ENCODE data around the gene TUBA8. TPM values are rescaled to one million over a fixed set of nuclear protein-coding genes. Genes with fewer than 3 reads are reported as not detected.

TUBA8 gene
- total RNA-seq, 1 experiment from 2014 or later, result 0.72 TPM

- peaks cover 26% of the 10 kb centered on the region for H3K27me3 Mint-ChIP-seq (ENCODE audit: low read depth)
- no peak for DNase-seq (ENCODE audit: low spot score)
These were observed 6.9 kb upstream of the TUBA8 start for GRCh38 chr22:18103527-18104269.

GRCh38 chr22:18104566-18104965, 6.0 kb upstream of the TUBA8 start:
- Mint-ChIP-seq H3K36me3 (peaks cover 16% of the 10 kb centered on the region), H3K4me1 (peaks cover 2% of the 10 kb centered on the region), H3K27ac (no peak overlapping the region), H3K9me3 (peaks cover 39% of the 10 kb centered on the region), H3K4me3 (no peak overlapping the region), H3K27me3 (ENCODE audit: low read depth) (peaks cover 35% of the 10 kb centered on the region)
- CTCF ChIA-PET, result no interaction called here
- DNase-seq (ENCODE audit: low spot score) (no peak), ATAC-seq (no peak)
- POLR2A ChIA-PET, result no interaction called here
- no peak for TF ChIP-seq MYBL2 (CRISPR knock-in tag; IDR thresholded peaks at IDR 0.05)
- TF ChIP-seq RELA (CRISPR knock-in tag; IDR thresholded peaks at IDR 0.05; ENCODE audit: borderline replicate concordance), result no peak
- no peak for TF ChIP-seq OVOL2 (CRISPR knock-in tag; IDR thresholded peaks at IDR 0.05; ENCODE audit: borderline replicate concordance)
- no peak for TF ChIP-seq TEAD4 (CRISPR knock-in tag; IDR thresholded peaks at IDR 0.05)
- TF ChIP-seq ZNF671 (CRISPR knock-in tag; IDR thresholded peaks at IDR 0.05), result no peak
- TF ChIP-seq ZNF232 (CRISPR knock-in tag; IDR thresholded peaks at IDR 0.05), result no peak
- TF ChIP-seq USF2 (CRISPR knock-in tag; IDR thresholded peaks at IDR 0.05), result no peak
- TF ChIP-seq ZNF396 (CRISPR knock-in tag; IDR thresholded peaks at IDR 0.05; ENCODE audit: borderline replicate concordance), result no peak
- TF ChIP-seq ELF4 (CRISPR knock-in tag; IDR thresholded peaks at IDR 0.05; ENCODE audit: low read depth), result no peak
- TF ChIP-seq ZNF532 (CRISPR knock-in tag; IDR thresholded peaks at IDR 0.05; ENCODE audit: borderline replicate concordance), result no peak

More at GRCh38 chr22:18103527-18104269, 6.9 kb upstream of the TUBA8 start:
- H3K4me3 Mint-ChIP-seq, result no peak overlapping the region
- TF ChIP-seq ZNF671 (CRISPR knock-in tag; IDR thresholded peaks at IDR 0.05), result no peak
- no peak for TF ChIP-seq TEAD4 (CRISPR knock-in tag; IDR thresholded peaks at IDR 0.05)
- TF ChIP-seq EMX1 (CRISPR knock-in tag; IDR thresholded peaks at IDR 0.05), result no peak
- no peak for TF ChIP-seq PRRX2 (CRISPR knock-in tag; IDR thresholded peaks at IDR 0.05)
- no peak for TF ChIP-seq ZNF317 (CRISPR knock-in tag; IDR thresholded peaks at IDR 0.05; ENCODE audit: borderline replicate concordance, low read depth)
- no peak for TF ChIP-seq AR (CRISPR knock-in tag; IDR thresholded peaks at IDR 0.05)
- no peak for TF ChIP-seq ETV6 (CRISPR knock-in tag; IDR thresholded peaks at IDR 0.05)
- no peak for TF ChIP-seq FOXK1 (CRISPR knock-in tag; IDR thresholded peaks at IDR 0.05)
- no peak for TF ChIP-seq ATF1 (CRISPR knock-in tag; IDR thresholded peaks at IDR 0.05)
- TF ChIP-seq CREB1 (CRISPR knock-in tag; IDR thresholded peaks at IDR 0.05), result no peak
- no peak for TF ChIP-seq HMGXB4 (CRISPR knock-in tag; IDR thresholded peaks at IDR 0.05)
- TF ChIP-seq E2F1 (CRISPR knock-in tag; IDR thresholded peaks at IDR 0.05), result no peak
- CTCF ChIA-PET, result no interaction called here
- H3K4me1 Mint-ChIP-seq, result no peaks in the 10 kb centered on the region
- H3K27ac Mint-ChIP-seq, result no peak overlapping the region
- H3K36me3 Mint-ChIP-seq, result peaks cover 10% of the 10 kb centered on the region
- ATAC-seq, result no peak
- POLR2A ChIA-PET, result no interaction called here
- H3K9me3 Mint-ChIP-seq, result peaks cover 32% of the 10 kb centered on the region
